DMS 273 (cell line): ENCODE measurements around the gene SDCCAG8.

ENCODE experiments used
- DNase-seq: peaks from one replicate; lab custom pipeline; 2025; ENCODE audit not compliant: unreplicated experiment; lab: John Stamatoyannopoulos, UW

Gene SDCCAG8

DNA sequence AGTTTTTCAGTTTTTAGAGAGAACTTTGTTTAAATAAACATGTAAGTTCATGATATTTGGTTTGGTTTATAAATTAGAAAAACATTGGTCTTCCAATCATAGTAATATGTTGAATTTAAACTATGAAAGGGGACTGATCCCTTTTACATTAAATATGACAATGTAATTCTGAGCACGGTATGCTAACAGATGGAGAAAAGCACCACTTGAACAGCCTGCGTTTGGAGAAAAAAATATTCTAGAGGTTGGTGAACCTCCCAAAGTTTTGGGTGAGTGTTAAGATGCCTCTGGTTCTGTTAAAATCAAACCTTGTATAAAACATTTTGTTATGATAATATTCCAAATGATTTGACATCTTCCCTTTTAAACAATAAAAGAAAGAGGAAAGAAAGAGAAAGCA, 123.9 kb downstream of the SDCCAG8 start:
- DNase-seq: peak; percentile 36

DNA sequence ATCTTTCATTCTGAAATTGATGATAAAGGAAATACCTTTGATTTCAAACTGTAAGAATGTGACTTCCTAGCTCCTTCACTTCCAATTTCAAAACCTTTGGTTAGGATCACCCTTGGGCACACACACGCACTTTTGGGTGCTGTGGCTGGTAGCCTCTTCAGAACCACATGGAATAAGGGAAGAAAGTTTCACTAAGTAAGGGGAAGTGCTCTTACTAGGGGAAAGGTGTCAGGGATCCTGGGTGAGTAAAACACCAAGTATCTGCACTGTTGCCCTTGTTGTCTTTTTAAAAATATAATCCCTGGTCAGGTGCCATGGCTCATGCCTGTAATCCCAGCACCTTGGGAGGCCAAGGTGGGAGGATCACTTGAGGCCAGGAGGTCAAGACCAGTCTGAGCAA, 132.4 kb downstream of the SDCCAG8 start:
- DNase-seq: no peak

DNA sequence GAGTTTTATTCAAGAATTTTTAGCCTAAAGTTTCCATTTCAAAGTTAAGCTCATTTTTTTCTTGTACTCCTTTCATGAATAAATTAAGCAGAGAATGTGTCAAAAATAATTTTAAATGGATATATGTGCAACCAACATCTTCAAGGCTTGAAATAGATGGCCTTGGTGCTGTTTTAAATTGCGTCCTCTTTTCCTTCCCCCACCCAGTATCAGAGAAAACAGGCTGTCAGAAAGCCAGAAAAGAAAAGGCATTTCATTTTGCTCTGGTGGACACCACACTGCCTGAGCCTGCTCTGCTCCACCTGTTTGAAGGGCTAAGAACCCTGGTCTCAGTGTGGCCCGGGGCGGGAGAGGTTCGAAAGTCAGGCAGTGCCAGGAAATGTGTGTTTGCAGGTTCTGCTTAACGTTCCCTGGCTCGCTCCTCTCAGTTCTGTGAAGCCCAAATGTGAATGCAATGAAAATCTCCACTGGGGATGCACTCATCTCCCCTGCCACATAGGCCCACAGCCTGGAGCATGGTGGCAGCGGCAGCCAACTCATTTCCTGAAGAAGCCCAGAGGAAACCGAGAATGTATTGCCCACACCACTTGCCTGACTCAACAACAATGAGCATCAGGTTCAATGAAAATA, 134.4 kb downstream of the SDCCAG8 start:
- DNase-seq: no peak

DNA sequence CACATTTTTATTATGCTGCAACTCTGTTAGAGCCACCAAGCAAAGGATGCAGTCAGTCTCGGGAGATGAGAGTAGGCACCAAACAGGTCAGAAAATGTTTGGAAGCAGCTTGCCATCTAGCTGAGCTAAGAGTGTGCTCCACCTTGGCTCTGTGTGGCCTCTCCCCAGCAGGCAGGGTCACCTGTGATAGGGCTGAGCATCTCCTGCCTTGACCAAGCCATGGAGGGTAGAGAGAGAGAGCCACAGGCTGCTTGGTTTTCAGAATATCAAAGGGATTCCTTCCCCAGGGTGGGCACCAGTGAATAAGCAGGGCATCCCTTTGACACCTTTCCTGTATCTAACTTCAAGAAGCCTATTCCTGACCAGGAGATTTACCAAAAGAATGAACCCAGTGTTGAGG, 135.5 kb downstream of the SDCCAG8 start:
- DNase-seq: no peak

DNA sequence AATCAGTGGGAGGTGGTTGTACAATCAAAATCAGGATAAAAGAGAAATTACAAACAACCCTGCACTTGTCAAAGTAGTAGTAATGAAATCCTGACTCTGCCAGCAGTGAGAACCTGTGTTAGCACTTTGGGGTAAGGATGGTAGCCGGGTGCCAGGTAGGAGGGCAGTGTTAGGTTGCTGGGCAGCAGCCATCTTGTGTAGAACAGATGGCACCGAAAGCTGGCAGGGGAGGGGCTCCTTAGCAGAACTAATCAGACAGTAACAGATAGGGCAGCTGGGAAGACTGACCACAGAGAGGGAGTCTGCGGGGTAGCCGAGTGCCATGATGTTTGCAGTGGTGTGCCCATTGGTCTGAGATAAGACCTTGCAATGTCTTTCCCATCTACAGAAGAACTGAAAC, 137.3 kb downstream of the SDCCAG8 start:
- DNase-seq: peak; percentile 95

DNA sequence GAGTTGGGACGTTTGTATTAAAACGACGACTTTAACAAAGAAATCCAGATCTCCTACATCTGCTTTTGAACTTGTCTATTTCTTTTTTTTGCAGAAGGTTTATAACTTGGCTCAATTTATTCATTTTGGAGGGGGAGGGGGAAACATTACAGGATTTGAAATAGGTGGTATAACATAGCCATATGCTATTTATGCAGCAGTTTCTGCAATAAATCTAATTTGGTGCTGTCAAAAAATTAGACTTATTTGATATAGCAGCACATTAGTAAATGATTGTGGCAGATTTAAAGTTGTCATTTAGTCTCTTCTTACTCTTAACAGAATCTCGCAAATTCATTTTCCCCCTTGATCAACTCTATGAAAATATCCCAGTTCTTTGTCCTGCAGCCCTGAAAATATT, 138.2 kb downstream of the SDCCAG8 start:
- peak; percentile 60 for DNase-seq

DNA sequence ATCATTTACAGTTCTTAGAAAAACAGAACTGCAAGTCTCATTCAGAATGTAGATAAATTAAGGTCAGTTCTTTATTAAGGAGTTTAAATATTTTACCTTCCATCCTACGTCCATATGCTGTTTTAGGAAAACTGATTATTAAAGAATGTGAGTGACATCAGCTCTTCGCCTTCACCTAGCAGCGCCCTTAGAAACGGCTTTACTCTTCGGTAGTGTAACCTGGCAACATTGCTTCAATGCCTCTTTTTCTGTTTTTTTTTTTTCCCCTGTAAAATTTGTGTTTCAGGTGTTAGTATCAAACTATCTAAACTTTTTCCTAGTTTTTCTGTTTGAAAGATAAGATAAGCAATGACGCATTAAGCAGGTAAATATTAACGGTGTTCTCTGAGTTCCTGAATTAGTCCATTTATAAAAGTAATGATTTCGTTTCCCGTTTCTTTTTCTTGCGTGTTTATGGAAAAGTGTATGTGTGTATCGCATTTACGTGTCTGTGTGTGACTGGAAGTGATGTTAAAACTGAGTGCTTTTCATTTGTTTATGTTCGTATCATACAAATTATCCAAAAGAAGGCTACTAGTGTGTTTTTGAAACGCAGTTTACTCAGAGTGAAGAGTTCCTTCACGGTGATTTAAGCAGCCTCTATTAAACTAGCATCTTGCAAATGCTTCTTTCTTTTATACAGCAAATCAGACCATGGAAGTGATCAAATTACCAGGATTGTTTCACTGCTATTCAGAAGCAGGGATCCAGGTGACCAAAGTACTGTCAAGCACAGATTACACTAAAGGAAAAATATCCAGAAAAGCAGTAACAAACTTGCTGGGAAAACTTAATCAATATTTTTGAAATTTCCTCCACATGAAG, 139.0 kb downstream of the SDCCAG8 start:
- DNase-seq: peak; percentile 83

DNA sequence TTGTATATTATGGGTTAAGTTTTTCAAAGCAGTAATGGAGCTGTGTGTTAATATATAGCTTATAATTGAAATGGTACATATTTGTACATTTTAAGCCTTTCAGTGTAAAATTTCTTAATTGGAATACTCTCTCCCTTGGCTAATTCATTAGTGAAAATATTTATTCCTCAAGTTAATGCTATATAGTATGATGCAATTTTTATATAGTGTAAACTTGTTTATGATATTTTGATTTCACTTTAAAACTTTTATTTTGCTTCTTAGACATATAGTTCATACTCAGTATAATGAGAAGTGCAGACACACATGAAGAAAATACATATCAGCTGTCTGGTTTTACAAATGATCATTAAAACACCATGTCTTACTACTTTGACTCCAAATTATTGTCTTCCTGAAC, 140.6 kb downstream of the SDCCAG8 start:
- no peak for DNase-seq

DNA sequence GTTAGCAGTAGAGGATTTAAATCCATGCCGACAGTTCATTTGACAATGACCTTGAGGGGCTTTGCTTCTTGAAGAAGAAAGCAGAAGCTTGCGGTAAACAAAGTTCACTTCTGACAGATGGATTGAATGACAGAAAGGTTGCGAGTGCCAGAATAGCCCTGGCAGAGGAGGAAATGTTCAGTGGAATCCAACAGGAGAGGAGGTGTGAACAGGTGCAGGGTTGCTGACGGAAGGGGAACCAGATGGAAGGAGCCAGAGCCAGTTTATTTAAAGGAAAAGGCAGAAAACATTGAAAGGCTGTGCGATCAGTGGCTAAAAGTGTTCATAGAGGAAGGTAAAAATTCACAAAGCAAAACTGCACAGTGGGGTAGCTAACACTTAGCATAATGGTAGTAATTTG, 141.0 kb downstream of the SDCCAG8 start:
- peak; percentile 94 for DNase-seq

DNA sequence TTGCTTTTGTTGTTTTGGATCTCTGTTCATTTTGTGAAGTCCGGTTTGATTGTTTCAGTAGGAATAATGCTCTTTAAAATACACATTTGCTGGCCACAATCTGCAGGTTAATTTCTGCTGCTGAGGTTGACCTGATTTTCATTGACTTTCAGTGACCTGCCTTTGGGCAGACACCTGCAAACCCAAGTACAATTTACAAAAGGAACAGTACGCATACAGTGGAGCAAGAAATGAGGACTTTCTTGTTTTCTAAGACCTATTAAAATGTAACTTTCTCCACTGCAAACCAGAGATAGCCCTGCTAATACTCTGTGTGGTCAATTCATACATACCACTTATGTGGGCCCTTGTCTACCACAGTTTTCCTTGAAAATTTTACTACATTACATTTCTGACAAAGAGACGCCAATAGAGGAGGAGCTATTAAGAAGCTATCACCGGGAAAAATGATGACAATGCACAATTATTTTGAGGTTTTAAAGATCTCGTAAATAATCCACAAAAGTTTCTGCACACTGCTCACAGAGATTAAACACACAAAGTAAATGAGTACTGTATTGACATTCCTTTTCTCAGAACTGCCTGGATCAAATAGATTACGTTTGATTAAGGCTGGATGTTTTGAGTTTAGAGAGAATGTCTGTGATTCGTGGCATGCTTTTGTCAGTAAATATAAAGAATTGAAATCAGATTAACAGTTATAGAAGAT, 141.9 kb downstream of the SDCCAG8 start:
- DNase-seq: no peak

DNA sequence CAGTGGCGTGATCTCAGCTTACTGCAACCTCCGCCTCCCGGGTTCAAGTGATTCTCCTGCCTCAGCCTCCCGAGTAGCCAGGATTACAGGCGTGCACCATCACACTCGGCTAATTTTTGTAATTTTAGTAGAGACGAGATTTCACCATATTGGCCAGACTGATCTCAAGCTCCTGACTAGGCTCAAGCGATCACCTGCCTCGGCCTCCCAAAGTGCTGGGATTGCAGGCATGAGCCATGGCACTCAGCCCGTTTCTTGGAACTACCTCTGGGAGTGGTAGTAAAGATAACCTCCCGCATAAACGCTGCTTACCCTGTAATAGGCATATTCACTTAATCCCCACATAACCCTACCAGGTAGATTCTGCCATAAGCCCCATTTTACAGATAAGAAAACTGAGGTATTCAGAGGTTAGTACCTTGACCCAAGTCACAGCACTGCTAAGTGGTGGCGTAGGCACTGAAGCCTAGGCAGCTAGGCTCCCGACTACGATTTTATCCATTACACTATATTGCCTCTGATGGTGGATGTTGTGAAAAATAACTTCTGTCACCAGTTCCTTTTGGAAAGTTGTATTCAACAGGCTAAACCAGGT, 143.8 kb downstream of the SDCCAG8 start:
- no peak for DNase-seq

DNA sequence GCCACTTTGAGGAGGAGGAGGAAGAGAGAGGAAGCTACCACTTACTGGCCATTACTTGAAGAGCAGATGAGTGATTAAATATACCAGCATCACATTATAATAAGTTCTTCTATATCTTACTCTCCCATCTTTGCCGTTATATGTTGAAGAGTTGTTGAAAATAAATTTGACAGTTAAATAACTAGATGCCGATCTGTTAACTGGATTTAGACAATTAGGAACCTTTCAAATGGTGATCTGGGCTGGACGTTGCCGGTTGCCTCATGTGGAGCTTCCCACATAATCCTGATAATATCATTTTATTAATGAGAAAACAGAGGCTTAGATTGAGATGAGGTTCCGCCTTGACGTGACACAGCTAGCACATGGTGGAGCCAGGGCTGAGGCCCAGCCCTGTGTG, 147.0 kb downstream of the SDCCAG8 start:
- no peak for DNase-seq

DNA sequence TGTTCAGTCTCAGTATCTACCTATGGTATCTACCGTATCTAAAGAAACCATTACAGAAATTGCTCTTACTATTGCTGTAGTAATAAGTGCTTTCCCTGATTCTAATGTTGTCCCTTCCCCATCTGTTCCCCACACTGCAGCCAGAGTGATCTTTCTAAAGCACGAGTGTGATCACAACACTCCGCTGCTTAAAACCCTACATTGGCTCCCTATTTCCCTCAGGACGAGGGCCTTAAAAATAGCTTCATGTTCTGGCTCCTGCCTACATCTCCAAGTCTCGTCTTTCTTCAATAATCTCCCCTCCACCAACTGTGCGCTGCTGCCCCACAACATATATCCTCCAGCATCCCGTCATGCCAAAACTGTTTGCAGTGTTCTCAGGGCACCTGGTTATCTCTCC, 150.6 kb downstream of the SDCCAG8 start:
- DNase-seq: no peak

DNA sequence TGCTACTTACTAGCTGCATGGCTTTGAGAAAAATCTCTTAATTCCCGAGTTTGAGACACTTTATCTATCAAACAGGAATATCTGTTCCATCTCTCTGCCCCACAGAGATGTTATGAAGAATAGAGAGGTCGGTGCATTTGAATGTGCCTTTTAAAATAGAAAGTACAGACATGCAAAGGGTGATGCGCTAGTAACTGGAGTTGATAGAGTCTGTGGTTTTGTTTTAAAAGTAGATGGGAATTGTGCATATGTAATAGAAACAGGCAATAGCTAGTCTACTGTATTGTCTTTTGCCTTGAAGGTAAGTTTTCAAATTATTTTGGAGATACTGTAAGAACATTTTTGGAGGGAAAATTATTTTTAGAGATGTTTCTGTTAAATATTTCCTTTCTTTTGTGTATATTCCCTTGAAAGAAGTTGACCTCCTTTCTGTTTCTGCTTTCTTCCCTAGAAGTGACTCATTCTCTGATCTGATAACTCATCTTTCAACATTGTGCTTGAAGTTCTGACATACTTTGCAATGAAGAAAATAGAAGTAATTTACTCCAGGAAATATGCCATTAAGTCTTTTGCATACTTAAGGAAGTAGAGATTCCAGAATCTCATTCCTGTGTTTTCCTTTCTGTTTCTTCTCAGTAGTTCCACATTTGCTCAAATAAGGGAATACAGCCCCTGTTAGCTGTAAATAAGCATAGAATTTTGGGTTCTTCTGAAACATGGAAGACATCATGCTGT, 151.6 kb downstream of the SDCCAG8 start:
- DNase-seq: no peak

DNA sequence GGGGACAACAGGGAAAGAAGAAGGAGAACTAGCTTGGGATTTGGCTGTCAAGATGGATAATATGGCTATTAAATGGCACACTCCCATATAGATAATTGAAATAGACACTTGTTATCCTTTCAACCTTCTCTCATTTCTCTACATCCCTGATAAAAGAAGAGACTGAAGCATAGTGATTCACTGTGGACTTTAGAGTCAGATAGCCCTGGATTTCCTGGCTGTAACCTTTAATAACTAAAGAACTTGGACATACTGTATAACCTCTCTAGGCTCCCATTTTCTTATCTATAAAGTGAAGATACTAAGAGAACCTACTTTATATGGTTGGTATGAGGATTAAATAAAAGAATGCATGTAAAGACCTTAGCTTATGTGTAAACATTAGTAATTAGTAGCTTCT, 152.6 kb downstream of the SDCCAG8 start:
- no peak for DNase-seq

DNA sequence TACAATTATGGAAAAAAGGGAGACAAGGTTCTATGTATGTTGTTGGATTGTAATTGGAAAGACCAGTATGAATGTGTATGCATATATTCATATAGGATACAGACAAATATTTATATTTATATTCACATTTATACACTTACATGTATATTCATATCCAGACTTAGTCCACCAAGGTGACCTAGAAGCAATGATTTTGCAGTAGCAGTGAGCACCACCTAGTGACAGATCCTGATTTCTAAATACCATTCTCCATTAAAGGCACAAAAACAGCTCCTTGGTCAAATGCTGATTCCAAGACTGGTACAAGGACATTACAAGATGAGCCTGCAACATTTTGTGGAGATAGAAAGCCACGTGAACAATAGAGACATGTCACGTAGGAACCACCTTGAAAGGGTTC, 153.4 kb downstream of the SDCCAG8 start:
- peak; percentile 70 for DNase-seq

DNA sequence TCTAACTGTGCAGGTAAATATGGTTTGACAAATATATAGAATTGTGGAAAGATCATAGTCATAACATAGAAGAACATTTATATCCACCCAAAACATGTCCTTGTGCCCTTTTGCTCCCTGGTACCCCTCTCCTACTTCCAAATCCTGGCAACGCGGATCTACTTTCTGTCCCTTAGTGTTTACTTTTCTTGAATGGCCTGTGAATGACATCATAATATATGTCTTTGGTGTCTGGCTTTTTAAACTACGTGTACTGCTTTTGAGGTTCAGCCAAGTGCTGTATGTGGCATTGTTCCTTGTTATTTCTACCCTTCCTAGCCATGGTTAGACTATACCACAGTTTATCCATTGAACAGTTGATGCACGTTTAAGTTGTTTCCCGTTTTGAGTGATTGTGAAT, 155.6 kb downstream of the SDCCAG8 start:
- no peak for DNase-seq

DNA sequence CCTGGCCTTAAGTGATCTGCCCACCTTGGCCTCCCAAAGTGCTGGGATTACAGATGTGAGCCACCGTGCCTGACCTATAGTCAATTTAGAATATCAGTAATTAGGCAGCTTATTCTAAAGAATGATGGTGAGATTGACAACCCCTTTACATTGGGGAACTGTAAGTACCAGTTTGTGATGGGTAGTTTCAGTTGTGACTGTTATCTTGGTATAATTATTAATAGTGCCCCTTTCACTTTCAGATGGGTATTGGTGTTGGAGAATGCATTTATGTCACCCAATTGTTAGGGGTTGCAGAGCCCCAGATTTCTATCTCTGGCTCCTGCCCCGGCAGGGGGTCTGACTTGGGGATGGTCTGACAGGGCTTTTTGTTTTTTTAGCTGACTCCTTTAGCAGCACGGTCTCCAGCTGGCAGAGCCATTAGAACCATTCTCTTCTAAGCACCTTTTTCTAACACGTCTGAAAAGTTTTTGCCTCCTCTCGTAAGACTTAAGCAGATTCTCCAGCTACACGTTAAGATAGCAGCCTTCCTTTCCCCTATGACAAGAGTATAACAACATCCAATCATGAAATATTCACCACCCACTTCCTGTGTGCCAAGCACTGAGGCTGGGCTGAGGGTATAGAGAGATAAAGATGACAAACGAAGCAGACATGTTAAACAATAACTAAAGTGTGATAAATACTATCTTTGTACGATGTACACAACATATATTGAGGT, 157.8 kb downstream of the SDCCAG8 start:
- DNase-seq: no peak

DNA sequence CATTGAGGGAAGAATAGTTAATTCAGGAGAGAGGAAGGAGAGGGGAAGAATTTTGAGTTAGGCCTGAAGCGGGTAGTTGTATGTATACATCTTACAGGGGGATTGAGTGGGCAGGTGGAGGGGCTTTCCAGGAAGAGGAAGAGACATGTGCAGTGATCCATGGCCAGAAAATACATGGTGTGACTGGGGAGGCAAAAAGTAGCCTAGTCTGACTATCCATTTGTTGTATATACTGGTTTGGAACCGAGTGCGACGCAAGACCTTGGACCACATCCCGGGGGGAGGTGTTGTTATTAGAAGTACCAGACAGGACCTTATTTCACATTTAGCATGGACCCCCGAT, 158.3 kb downstream of the SDCCAG8 start:
- no peak for DNase-seq

DNA sequence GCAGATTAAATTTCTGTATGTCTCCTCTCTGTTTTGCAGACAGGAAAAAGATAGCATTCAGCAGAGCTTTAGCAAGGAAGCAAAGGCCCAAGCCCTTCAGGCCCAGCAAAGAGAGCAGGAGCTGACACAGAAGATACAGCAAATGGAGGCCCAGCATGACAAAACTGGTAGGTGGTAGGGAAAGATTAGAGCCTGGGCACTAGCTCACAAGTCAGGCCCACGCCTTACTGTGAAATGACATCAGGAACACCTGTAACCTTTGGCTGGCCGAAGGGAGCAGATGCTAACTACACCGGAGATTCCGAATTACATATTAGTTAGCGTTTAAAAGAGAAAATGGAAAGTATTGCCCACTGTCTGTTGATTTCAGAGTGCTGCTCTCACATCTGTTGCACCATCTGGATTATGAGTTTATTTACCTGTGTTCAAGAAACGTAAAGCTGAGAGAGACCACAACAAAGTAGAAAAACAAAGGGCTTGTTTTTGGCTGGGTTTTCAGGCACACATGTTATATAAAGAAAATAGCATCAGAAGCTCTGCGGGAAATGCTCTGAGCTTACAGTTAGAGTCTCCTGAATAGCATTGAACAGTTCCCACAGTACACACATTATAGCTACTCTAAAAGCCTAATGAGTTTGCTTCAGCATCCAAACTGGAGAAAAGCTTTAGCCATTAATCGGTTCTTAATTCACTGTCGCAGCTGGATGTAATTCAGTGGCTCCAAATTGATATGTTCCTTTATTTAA, 160.0 kb downstream of the SDCCAG8 start:
- peak; percentile 96 for DNase-seq
